HL-60/S4 (cell line): ENCODE data around the gene AXL.
"Not testable (repeated sequence)": the region's sequence is repeated elsewhere in the genome, so short reads cannot be mapped to it uniquely, and the experiment has no call there.

Source experiments
- in situ Hi-C: fragments of 300-500 bp; cut with MboI; formaldehyde crosslinking; loops from 2 replicates; pipeline ENCODE4 v1.14.3; 2022; ENCODE audit warnings: low sequenced_read_pairs

Gene AXL

DNA sequence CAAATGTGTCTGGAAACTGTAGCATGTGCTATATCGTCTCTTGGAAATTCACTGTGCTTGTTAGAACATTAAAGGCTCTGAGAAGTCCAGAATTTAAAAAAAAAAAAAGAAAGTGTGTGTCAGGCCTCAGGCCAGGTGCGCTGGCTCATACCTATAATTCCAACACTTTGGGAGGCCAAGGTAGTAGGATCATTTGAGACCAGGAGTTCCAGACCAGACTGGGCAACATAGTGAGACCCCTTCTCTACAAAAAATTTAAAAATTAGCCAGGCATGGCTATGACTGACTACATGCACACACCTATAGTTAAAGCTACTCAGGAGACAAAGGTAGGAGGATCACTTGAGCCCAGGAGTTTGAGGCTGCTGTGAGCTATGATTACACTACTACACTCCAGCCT, 50.0 kb downstream of the AXL start:
- in situ Hi-C loops, result no loop called here

DNA sequence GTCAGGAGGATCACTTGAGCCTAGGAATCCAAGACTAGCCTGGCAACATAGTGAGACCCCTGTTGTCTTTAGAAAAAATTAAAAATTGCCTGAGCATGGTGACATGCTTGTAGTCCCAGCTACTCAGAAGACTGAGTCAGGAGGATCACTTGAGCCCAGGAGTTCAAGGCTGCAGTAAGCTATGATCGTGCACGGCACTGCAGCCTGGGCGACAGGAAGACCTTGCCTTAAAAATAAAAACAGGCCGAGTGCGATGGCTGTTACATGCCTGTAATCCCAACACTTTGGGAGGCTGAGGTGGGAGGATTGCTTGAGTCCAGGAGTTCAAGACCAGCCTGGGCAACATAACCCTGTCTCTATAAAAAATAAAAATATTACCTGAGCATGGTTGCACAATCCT, 50.5 kb downstream of the AXL start:
- in situ Hi-C loops, result no loop called here

DNA sequence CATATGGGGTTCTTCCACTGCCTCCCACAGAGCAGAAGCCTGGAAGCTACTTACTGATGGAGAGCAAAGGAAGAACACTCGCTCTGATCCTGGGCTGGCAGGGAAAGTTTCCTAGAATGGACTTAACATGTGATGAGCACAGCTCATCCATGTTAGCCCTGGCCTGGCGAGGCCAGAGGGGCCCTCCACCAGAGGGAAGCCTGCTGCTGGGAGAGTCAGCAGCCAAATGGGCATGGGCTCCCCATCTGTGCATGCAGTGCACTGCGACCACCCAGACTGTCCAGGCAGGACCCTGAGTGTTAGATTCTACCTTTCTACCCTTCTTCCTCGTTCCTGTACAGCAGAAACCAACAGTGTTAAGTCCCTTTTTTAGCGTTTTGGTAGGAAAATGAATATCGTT, 54.1 kb downstream of the AXL start:
- in situ Hi-C loops, result no loop called here

DNA sequence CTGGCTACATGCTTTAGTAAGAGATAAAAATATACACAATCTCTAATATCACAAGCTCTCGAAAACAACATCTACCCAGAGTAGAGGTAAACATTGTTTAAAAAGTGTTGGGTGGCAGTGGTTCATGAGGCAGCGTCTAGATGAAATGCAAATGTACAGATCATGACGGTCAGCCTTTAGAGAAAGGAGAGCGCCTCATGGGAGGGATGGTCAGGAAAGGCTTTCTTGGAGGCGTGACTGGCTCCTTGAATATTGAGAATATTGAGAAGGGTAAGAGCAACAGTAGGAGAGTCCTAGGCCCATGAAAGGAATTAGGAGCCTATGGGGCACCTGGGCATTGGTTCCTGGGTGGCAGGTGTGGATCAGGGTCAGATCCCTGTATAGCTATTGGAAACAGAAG, 55.8 kb downstream of the AXL start:
- in situ Hi-C loops, result no loop called here

DNA sequence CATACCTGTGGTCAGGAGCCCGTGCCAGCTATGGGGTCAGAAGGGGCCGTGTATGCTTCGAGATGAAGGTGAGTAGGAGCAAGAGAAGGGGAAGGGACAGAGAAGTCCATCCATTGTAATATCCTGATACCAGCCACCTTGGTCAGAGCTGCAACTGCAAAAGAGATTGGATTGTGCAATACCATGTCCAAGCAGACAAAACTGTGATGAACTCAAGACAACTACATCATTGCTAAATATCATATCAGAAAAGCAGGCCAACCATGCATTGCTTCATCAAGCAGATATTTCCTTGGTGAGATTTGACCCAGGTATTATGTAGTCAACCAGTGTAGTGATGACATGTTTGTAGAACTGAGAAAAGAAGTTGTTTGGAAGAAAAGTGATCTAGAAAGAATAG, 57.2 kb downstream of the AXL start:
- in situ Hi-C loops, result no loop called here

DNA sequence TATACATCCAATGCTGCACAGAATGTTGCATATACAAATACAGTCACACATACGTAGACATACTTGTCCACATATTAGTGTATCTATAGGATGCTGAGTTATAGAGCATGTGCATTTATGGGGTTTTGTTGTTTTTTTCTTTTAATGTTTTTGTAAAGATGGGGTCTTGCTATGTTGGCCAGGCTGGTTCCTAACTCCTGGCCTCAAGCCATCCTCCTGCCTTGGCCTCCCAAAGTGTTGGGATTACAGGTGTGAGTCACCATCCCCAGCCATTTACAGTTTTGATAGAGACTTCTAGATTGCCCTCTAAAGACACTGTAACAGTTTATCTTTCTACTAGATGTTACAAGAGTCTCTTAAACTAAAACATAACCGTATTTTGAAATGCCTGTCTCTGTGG, 59.5 kb downstream of the AXL start:
- in situ Hi-C loops, result no loop called here

DNA sequence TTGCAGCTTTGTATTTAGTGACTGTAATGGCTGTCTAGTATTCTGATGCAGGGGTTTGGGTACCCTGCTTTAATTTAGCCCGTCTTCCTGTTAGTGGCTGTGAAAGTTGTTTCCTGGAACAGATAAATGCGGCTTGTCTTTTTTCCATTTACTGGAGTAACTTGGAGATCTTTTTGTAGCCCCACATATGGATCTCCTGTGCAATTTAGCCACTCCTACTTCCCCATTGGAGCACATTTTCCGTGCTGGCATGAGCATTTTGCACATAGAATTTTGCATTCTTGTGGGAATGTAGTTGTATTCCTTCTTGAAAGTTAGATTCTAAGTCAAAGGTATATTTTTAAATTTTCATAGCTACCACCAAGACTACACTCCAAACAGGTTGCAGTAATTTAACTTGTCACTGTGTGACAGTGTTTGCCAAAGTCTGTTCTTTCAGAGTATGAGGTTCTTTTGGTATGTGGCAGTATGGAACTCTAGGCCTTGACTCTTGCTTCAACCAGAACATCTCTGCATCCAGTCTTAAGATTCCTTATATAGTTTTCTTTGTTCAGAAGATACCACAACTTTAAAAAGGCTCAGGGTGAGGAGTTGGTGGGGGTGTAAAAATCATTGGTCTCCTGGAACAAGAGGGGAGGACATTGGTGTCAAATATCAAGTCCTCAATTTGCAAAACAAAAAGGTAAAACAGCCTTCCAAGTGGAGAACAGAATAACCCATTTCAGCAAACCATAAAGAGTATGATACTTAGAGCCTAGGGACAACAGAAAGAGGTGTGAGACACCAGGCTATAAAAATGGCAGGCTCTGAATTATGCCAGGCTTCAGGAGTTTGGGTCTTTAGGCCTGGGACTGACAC, 69.9 kb downstream of the AXL start:
- in situ Hi-C loops, result no loop called here

DNA sequence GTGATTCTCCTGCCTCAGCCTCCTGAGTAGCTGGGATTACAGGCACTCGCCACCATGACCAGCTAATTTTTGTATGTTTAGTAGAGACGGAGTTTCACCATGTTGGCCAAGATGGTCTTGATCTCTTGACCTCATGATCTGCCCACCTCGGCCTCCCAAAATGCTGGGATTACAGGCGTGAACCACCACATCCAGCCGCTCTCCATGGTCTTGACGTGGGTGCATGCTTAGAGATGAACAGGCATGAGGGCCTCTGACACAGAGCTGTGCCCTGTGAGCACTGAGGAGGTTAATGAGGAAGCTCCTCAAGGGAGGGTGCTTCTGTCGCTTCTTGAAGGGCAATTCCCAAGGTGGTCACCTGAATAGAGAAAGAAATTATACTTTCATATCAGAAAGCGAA, 70.8 kb downstream of the AXL start:
- in situ Hi-C loops, result not testable (repeated sequence)

DNA sequence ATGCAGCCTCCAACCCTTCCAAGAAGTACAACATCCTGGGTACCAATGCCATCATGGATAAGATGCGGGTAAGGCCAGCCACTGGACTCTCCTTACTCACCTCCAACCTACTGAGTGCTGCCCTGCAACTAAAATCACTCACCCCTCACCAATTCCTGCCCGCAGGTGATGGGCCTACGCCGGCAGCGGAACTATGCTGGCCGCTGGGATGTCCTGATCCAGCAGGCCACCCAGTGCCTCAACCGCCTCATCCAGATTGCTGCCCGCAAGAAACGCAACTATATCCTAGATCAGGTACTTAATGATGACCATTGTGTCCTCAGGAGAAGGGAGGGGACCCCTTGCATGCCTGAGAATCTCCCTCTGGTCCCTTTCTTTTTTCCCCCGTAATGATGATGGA, 75.4 kb downstream of the AXL start:
- in situ Hi-C loops, result no loop called here

DNA sequence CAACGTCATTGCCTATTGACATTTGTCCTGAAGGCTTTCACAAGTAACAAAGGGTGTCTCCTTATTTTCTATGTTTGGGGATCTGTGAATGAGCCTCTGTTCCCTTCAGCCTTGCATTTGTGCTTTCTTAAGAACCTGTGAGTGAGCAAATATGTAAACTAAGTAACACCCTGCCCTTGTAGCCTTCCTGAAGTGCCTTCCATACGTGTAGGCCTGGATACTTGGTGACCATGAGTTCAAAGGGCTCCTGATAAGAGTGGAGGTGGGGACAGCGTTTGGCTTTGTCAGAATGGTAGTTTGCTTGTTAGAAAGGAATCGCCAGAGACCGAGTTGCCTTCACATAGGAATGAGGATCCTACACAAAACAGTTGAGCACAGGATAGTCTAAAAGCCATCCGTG, 76.5 kb downstream of the AXL start:
- in situ Hi-C loops, result no loop called here

DNA sequence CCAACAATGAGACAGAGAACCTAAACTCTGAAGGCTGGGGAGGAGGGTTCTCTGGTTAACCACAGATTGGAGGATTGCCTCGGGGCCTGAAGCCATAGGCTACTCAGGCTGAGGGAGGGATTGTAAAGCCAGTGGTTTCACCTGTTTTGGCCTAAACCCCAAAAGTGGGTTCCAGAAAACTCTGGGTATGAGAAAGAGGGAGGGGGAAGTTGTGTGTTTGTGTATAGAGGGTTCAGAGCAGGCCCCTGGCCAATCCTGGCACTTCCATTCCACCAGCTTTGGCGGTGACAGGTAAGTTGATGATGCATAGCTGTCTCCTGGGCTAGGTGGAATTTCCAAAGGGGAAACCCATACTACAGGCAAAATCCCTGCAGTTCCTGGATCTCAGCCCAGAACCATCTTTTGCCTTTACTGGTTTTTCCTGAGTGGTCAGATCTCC, 77.4 kb downstream of the AXL start:
- in situ Hi-C loops, result no loop called here

DNA sequence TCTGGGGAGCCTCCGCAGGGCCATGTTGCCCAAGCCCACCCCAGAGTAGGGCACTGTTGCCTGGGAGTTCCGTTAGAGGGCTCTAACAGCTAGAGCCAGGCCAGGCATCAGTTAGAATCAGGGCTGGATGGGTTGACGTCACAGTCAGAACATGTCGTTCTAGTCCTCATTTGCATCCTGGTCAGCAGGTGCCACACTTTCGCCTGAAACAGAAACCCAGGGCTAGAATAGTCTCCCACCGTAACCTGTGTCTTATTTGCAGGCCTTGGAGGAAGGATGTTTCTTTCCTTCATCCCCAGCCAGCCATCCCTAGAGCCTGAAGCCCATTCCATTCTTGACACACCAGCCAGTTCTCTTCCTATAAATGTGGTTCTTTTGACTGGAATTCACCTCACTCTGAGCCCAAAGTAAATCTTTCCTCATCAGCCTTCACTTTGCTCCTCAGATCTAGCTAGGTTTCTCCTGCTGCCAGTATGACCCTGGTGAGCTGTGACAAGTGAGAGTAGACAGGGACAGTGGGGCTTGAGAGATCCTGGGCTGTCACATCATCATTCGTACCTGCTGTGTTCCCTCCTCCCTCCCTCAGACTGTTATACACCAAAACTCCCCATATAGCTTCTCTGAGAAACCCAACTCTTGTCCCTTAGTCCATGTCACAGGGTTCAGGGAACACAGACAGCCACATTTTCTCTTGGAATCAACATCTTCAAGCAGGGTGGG, 78.8 kb downstream of the AXL start:
- in situ Hi-C loops, result no loop called here

DNA sequence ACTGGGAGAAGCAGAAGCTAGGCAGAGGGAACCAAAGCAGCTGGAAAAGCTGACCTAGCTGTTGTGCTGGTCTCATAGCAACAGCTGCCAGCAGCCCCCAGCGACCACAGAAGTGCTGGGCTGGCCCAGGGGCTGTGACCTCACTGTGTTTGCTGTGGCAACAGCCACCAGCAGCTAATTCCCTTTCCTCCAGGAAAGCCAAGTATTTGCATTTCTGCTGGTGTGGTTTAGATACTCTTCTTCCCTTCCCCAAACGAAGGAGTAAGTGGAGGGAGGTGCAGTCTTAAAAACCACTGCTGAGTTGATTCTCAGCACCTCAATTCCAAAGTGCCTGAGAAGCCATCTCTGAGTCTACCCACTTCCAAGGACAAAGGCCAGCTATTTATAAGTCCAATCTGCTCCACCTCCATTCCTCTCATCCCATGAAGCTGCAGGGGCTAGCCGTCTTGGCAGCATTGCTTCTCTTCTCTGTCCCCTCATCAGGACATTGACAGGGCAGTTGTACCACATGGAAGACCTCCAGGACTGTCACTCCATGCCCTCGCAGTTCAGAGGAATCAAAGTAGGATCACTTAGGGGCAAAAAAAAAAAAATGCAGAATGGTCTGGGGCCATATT, 79.4 kb downstream of the AXL start:
- in situ Hi-C loops, result no loop called here

DNA sequence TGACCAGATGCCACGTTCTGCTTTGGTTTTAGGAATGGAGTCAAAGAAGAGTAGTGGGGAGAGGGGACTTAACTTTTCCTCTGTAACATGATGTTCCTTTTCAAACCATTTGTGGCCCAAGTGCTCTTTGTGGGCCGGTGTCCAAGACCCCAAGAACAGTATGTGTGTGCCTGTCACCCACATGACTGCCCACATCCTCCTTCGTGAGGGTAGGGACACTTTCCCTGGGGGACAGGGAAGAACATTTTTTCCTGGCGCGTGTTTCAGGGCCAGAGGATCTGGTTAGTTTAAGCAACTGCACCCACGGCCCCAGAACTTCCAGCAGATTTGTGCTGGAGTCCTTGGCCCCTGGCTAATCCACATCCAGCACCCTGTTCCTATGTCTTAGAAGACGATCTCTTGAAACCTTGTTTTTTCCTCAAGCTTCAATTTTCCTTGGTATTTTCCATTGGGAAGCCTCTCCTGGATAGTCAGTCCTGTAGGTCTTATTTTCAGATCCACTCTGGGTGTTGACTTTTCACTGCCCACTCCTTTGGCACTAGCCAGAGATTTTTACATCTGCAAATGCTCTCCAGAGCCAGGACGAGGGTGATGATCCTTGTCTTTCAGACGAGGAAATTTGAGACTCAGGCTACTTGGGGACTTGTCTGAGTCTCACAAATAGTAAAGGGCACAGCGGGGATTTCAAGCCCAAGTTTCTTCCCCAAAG, 80.2 kb downstream of the AXL start:
- in situ Hi-C loops, result no loop called here

DNA sequence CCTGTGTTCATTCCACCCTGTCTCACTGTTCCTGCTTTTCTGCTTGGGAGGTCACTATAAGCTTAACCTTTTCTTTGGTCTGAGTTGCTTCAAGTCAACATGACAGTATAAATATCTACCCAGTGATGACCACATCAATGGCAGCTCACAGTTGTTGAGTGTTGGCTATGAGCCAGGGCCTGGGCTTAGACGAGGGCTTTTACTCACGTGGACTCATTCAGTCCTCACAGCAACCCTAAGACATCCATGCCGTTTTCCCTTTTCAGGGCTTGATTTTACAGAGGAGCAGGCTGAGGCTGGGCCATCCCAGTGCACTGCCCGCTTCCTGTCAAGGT, 80.7 kb downstream of the AXL start:
- in situ Hi-C loops, result no loop called here

DNA sequence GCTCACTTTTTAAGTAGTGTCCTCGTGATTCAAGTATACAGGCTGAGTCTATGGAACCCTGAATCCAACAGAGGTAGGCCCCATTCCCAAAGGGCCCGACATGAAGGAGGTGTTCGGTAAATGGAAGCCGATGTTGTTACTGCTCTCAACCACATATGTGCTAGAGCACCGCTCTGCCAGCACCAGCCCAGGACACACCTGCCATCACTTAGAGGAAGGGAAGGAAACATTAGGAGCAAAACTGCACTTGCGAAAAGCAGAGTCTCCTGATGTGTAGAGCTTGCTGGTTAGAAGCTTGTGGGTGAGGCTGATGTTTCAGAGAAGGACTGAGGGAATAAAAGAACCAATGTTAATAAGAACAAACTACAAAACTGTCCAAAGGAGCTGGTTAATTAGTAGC, 81.5 kb downstream of the AXL start:
- in situ Hi-C loops, result no loop called here

DNA sequence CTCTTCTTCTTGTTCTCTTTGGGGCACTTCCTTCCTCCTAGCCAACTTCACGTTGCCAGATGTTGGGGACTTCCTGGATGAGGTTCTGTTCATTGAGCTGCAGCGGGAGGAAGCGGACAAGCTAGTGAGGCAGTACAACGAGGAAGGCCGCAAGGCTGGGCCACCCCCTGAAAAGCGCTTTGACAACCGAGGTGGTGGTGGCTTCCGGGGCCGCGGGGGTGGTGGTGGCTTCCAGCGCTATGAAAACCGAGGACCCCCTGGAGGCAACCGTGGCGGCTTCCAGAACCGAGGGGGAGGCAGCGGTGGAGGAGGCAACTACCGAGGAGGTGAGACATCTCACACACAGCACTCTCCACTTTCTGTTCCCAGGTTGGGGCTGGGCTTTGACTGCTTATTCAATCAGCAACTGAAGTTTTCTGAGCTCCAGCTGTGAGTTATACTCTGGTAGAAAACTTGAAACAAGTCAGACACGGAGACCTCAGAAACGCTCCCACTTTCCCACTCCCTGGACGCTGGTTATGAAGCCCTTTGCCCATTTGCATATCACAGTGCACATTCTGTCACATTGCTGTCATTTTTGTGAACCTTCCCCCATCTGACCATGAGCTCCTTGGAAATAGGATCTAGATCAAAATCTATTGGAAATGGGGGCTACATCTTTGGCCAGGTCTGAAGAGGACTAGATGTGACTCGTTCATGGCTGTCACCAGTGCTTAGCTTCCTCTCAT, 83.8 kb downstream of the AXL start:
- in situ Hi-C loops, result no loop called here

DNA sequence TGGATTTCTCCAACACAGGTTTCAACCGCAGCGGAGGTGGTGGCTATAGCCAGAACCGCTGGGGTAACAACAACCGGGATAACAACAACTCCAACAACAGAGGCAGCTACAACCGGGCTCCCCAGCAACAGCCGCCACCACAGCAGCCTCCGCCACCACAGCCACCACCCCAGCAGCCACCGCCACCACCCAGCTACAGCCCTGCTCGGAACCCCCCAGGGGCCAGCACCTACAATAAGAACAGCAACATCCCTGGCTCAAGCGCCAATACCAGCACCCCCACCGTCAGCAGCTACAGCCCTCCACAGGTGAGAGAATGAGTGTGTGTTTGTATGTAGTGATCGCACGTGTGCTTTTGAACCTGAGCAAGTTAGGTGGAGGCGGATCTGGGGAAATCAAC, 84.9 kb downstream of the AXL start:
- in situ Hi-C loops, result no loop called here

DNA sequence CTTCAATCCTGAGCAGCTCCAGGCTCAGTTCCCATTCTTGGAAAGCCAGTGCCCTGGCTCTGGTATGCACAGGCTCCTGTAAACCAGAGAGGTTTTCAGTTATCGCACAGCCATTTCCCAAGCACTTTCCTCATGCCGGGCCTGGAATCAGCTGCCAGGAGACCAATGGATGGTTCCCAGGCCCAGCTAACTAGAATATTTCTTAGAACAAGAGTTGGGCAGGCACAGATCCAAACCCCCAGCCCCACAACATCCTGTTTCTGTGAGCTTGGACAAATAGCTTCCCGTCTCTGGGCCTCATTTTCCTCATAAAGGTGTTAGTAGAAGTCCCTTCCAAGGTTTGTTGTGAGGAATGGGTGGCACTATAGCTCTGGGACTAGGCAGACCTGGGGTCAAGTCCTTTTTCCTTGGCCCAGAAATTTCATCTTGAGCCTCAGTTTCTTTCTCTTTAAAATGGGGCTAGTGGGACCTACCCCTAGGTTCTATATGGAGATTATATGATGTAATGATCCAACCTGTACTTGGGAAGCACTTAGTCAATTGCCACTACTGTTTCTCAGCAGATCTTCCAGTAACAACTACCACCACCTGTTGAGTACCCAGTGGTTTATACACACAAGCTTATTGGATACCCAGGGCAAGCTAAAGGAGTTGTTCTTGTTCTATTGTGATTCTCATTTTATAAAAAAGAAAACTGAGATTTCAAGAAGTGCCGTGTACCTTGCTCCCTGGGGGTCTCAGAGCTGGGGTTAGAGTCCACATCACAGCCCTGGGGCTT, 85.9 kb downstream of the AXL start:
- in situ Hi-C loops, result no loop called here
